NCI-H510A (cell line): Measurements from ENCODE around the gene SDK1.

Experiments used
- DNase-seq: peaks from one replicate; lab custom pipeline; 2025; lab: John Stamatoyannopoulos, UW

SDK1 gene

GRCh38 chr7:3408814-3409595 lies 108.0 kb downstream of the SDK1 start:
- no peak for DNase-seq

GRCh38 chr7:3412871-3413270 lies 111.8 kb downstream of the SDK1 start:
- no peak for DNase-seq

GRCh38 chr7:3415861-3416312 lies 114.8 kb downstream of the SDK1 start:
- DNase-seq = no peak

DNA sequence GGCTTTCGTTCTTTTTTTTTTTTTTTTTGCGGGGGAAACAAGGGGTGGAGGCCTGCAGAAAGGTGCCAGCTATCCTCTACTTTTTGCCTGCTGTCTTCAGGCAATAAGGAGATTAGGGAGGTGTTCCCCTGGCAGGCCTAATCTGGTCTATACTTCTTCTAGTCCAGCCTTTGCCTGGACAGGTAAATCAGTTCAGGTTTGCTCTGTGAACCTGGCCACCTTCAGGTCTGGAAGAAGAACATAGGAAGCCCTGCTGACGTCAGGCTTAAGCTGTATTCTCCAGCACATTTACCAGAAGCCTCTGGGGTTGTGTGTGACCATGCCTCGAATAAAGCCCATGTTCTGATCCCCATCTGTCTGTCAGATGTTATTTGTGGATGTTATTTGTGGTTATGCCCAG lies 115.4 kb downstream of the SDK1 start:
- DNase-seq = no peak

- no peak for DNase-seq
Measured at GRCh38 chr7:3425087-3425486, 124.0 kb downstream of the SDK1 start.

DNA sequence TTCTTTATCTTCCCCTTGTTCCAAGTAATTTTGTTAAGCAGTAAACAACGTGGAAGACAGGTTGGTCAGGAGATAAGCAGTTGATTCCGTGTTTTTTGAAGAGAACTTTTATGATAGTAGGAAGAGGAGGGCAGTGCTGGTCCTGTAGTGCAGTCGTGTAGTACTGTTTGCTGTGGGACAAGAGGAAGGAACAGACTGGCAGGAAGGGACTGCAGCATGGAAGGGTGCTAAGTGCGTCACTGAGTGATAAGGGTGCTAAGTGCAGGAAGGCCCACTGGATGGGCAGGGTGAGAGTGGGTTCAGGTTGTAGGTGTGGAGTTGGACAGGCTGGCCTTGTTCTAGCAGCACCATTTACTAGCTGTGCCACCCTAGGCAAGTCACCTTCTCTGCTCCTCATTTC lies 125.0 kb downstream of the SDK1 start:
- no peak for DNase-seq

- no peak for DNase-seq
Measured at GRCh38 chr7:3427957-3428356, 126.9 kb downstream of the SDK1 start.

DNA sequence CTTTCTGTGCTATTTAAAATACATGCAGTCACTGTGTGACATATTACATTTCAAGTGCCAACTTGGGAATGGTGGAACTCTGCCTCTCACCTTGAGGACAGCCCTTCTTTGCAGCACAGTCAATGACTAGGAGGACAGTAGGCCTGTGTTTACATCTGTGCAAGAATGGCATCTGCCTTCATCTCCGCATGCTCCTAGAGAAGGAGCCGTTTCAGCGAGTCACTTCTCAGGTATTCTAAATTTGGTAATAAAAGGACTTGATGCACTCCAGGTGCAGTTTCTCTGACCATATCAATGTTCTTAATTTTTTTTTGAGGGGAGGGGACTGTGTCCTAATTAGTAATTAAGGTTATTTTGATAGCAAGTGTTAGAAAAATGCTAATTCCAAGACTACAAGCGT lies 128.9 kb downstream of the SDK1 start:
- no peak for DNase-seq

DNA sequence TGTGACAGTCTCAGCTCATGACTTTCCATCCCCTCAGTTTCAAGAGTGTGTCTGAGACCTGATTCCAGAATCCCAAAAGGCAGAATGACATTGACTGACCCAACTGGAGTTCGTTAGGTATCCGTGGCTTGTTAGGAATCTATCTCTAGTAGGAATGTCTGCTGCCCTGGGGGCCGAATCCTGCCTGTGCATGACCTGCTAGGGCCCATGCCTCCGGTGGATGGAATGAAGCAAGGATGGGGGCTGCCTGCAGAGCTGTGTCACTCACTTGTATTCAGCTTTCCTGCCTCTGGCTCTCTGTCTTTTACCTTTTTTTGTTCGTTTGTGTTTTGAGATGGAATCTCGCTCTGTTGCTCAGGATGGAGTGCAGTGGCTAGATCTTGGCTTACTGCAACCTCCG lies 129.5 kb downstream of the SDK1 start:
- no peak for DNase-seq

- no peak for DNase-seq
Measured at GRCh38 chr7:3431306-3431705, 130.3 kb downstream of the SDK1 start.

DNA sequence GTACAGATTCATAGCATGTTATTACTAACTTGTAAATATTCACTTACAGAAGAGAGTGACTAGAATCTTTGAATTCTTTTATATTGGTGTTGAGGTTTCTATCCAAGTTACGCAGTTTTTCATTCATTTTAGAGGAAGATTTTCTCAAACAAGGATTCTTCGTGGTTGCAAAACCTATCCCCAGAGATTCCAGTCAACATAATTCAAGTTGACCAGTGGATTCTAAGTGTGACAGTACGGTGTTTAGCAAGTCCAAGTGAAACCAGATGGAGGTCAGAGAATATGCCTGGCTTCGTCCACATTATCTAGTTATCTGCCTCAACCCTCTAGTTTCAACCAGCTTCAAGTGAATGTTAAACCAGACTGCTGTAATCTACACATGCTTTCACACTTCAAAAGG lies 131.9 kb downstream of the SDK1 start:
- DNase-seq = no peak

- DNase-seq = no peak
Measured at GRCh38 chr7:3434611-3435010, 133.6 kb downstream of the SDK1 start.

DNA sequence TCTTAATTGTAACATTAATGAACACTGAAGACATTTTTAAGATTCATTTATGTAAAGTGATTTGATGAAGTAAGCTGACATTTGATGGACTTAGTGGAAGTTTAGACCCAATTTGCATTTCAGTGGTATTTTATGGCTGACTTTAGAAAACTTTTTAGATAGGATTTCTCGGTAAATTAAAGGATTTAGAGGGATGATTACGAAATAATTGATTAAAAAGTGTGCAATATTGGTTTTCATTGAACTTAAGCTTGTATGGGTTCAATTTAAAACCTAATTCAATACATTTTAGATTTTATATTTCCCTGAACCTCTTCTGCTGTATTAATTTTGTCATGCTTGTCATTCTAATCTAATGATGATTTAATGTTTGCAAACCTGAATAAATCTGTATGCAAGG lies 135.1 kb downstream of the SDK1 start:
- no peak for DNase-seq

DNA sequence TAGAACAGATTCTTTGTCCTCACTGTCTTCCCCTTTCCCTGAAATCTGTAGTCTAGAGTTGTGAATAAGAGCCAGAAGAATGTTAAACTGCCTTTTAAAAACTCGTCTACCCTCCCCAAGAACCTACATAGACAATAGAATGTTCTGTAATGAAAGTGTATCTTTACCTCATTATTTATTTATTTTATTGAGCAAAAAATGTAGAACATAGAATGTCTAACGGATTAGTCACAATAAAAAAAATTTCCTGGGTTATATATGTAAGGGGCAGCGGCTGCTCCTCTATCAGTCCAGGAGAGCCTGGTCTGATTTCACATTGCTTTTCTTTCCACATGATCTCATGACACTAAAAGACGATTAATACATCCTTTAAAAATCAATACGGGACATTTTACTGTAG lies 135.7 kb downstream of the SDK1 start:
- no peak for DNase-seq

GRCh38 chr7:3437467-3437866 lies 136.4 kb downstream of the SDK1 start:
- DNase-seq = no peak

DNA sequence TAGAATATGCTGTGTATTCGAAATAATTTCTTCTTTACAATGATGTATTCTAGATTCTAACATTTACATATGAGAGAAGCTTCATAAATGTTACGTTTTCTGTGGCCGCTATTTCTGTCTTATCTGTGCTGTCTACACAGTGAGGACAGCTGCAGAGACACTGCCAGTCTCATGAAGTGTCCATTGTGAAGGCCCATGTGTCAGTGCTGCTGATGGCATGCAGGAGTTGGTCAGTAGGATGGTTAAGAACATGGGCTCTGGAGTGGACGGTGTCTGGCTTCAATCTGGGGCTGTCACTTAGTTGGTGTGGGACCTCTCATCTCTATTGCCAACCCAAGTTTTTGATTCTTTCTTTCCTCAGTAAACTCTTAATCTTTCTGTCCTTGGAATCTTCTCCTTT lies 137.3 kb downstream of the SDK1 start:
- DNase-seq = no peak

- DNase-seq = no peak
Measured at GRCh38 chr7:3439333-3440030, 138.4 kb downstream of the SDK1 start.

DNA sequence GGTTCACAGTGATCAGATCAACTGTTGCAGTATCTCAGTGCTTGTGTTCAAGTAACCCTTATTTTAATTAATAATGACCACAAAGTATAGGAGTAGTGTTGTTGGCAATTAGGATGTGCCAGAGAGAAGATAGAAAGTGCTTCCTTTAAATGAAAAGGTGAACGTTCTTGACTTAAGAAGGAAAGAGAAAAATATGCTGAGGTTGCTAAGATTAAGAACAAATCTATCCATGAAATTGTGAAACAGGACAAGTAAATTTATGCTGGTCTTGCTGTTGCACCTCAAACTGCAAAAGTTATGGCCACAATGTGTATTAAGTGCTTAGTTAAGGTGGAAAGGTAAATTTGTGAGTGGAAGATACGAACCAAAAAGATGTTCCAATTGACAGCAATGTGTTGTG lies 139.5 kb downstream of the SDK1 start:
- no peak for DNase-seq

DNA sequence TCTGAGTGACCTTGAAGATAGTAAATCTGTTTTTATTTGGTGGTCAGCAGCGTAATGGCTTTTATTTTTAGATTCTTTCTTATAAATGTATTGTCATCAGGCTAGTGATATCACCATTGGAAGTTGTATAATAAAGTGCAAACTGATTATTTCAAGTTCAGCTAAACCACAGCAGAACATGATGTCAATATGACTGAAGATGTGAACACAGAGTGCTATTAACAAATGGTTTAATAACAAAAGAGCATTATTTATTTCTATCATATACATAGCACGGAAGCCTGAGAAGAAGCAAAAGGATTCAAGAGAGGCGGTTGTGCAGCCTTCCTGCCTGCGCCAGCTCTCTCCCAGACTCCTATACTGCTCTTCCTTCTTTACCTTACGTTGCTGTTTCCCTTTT lies 142.7 kb downstream of the SDK1 start:
- DNase-seq = no peak

- DNase-seq = no peak
Measured at GRCh38 chr7:3446786-3447185, 145.7 kb downstream of the SDK1 start.

- no peak for DNase-seq
Measured at GRCh38 chr7:3451701-3452100, 150.6 kb downstream of the SDK1 start.

GRCh38 chr7:3453398-3453797 lies 152.3 kb downstream of the SDK1 start:
- DNase-seq = no peak

- no peak for DNase-seq
Measured at GRCh38 chr7:3455806-3456595, 154.9 kb downstream of the SDK1 start.
